Thoracic aorta (tissue), 2 donors: ENCODE measurements around the gene EIF3I. TPM values are rescaled to one million over a fixed set of nuclear protein-coding genes. Genes with fewer than 3 reads are reported as not detected.

Source experiments
- ATAC-seq: fragments of 150-250 bp; one replicate; pipeline ENCODE4 v1.8.0; 2017; ENCODE audit warnings: low read depth; ENCODE audit not compliant: insufficient number of reproducible peaks, low FRiP score
- DNase-seq: peaks from one replicate; pipeline ENCODE4 v3.0.0-alpha.2; 2020; ENCODE audit warnings: low spot score
- H3K27ac ChIP-seq, 2 donors: fragments of 200-600 bp; sonication (generic); 1 replicate in 1 of 2; 2 replicates in 1 of 2; pipeline ENCODE4 v1.5.1; 2016; ENCODE audit warnings: mild to moderate bottlenecking in 2 of 2, moderate library complexity in 2 of 2
- H3K27me3 ChIP-seq: fragments of 200-600 bp; sonication (generic); replicated peaks from 2 replicates; pipeline ENCODE4 v1.6.0; 2016; ENCODE audit warnings: mild to moderate bottlenecking; ENCODE audit not compliant: insufficient read depth
- H3K36me3 ChIP-seq: fragments of 200-600 bp; sonication (generic); one replicate; pipeline ENCODE4 v1.5.1; 2016
- H3K4me1 ChIP-seq, 2 donors: fragments of 200-600 bp; sonication (generic); 1 replicate in 1 of 2; 2 replicates in 1 of 2; pipeline versions ENCODE4 v1.5.1 to v1.6.0; 2016; ENCODE audit warnings: low read depth in 2 of 2, mild to moderate bottlenecking in 1 of 2; ENCODE audit not compliant: control insufficient read depth in 1 of 2
- H3K4me3 ChIP-seq: fragments of 200-600 bp; sonication (generic); 2 replicates; pipeline ENCODE4 v1.5.1; 2016; ENCODE audit warnings: mild to moderate bottlenecking
- H3K9me3 ChIP-seq: fragments of 200-600 bp; sonication (generic); 2 replicates; pipeline ENCODE4 v1.5.1; 2016
- CTCF ChIP-seq: fragments of 200-600 bp; sonication (generic); IDR thresholded peaks from one replicate; pipeline ENCODE4 v1.5.1; 2019; ENCODE audit warnings: antibody characterized with exemption
- total RNA-seq, 2 donors: library from RNA; depleted of rRNA; stranded (reverse); fragments of >200 nt; gene quantifications; one replicate each; pipeline versions ENCODE4 v1.1.0 to v1.2.3, GENCODE V29; 2016

EIF3I gene
- total RNA-seq, 2 donors from 2014 or later = 105 to 114 TPM

GRCh38 chr1:32276032-32276782 lies 54.0 kb downstream of the EIF3I start:
- H3K4me3 ChIP-seq = no peak overlapping the region
- DNase-seq = no peak

More at GRCh38 chr1:32276032-32276782, 54.0 kb downstream of the EIF3I start:
- Histone ChIP-seq H3K36me3 (no peaks in the 10 kb centered on the region), H3K27ac (no peak overlapping the region), H3K4me1 (no peaks in the 10 kb centered on the region), H3K9me3 (no peaks in the 10 kb centered on the region), H3K27me3 (no peaks in the 10 kb centered on the region)
- TF ChIP-seq CTCF = no peak
- ATAC-seq = no peak

Other genes starting within 250 kb of the EIF3I start
- 10 to 100 TPM; 45.5 to 82.6 TPM for gene KHDRBS1, start 208.5 kb upstream of the EIF3I start, total RNA-seq
- gene TMEM39B, start 149.5 kb upstream of the EIF3I start, total RNA-seq = 1 to 10 TPM; 5.1 to 5.8 TPM
- gene KPNA6, start 114.4 kb upstream of the EIF3I start, total RNA-seq = 10 to 100 TPM; 30.6 to 53.3 TPM
- 10 to 100 TPM; 57.5 to 89.5 TPM for gene TXLNA, start 42.7 kb upstream of the EIF3I start, total RNA-seq
- 1 to 10 TPM in 1 of 2 donors, not detected in 1; 2.0 TPM for gene CCDC28B, start 21.8 kb upstream of the EIF3I start, total RNA-seq
- 1 to 10 TPM in 1 of 2 donors, not detected in 1; 1.4 TPM for gene IQCC, start 16.7 kb upstream of the EIF3I start, total RNA-seq
- not detected for gene DCDC2B, start 13.3 kb upstream of the EIF3I start, total RNA-seq
- gene TMEM234, start 54 bp upstream of the EIF3I start, total RNA-seq = 10 to 100 TPM in 1 of 2 donors, 1 to 10 TPM in 1; 9.5 to 20.0 TPM
- 1 to 10 TPM in 1 of 2 donors, under 1 TPM in 1; 0.78 to 6.1 TPM for gene FAM167B, start 24.8 kb downstream of the EIF3I start, total RNA-seq
- gene LCK, start 28.9 kb downstream of the EIF3I start, total RNA-seq = 10 to 100 TPM in 1 of 2 donors, 1 to 10 TPM in 1; 4.1 to 10.5 TPM
- 10 to 100 TPM; 50.9 to 52.0 TPM for gene HDAC1, start 69.7 kb downstream of the EIF3I start, total RNA-seq
- 10 to 100 TPM in 1 of 2 donors, 1 to 10 TPM in 1; 3.7 to 10.9 TPM for gene MARCKSL1, start 113.8 kb downstream of the EIF3I start, total RNA-seq
- gene FAM229A, start 140.1 kb downstream of the EIF3I start, total RNA-seq = 10 to 100 TPM; 11.8 to 12.0 TPM
- gene TSSK3, start 140.1 kb downstream of the EIF3I start, total RNA-seq = 1 to 10 TPM; 1.1 to 2.3 TPM
- gene BSDC1, start 172.0 kb downstream of the EIF3I start, total RNA-seq = 10 to 100 TPM; 70.8 to 84.9 TPM
- gene ZBTB8B, start 242.7 kb downstream of the EIF3I start, total RNA-seq = not detected